Right forelimb (tissue), 1 donor: ENCODE data around the gene PARD3.

Experiments
- DNase-seq: peaks from one replicate; pipeline ENCODE4 v3.0.0-alpha.2; 2018

PARD3 gene

GRCh38 chr10:34570887-34571286 is 244.2 kb downstream of the PARD3 start:
- no peak for DNase-seq

GRCh38 chr10:34567659-34568253 is 247.3 kb downstream of the PARD3 start:
- no peak for DNase-seq

- DNase-seq: no peak
Observed at GRCh38 chr10:34565934-34566333, 249.2 kb downstream of the PARD3 start.

GRCh38 chr10:34558093-34558583 is 257.0 kb downstream of the PARD3 start:
- DNase-seq: no peak

GRCh38 chr10:34557173-34557572 is 257.9 kb downstream of the PARD3 start:
- no peak for DNase-seq

- DNase-seq: no peak
Observed at GRCh38 chr10:34555653-34556052, 259.4 kb downstream of the PARD3 start.

GRCh38 chr10:34553747-34554146 is 261.3 kb downstream of the PARD3 start:
- DNase-seq: no peak

- DNase-seq: no peak
Observed at GRCh38 chr10:34551295-34551694, 263.8 kb downstream of the PARD3 start.

- no peak for DNase-seq
Observed at GRCh38 chr10:34549953-34550352, 265.1 kb downstream of the PARD3 start.

GRCh38 chr10:34549001-34549400 is 266.1 kb downstream of the PARD3 start:
- no peak for DNase-seq

GRCh38 chr10:34548466-34548865 is 266.6 kb downstream of the PARD3 start:
- no peak for DNase-seq

- DNase-seq: no peak
Observed at GRCh38 chr10:34547695-34548094, 267.4 kb downstream of the PARD3 start.

- no peak for DNase-seq
Observed at GRCh38 chr10:34547291-34547690, 267.8 kb downstream of the PARD3 start.

GRCh38 chr10:34544400-34544799 is 270.7 kb downstream of the PARD3 start:
- no peak for DNase-seq

GRCh38 chr10:34543716-34544115 is 271.4 kb downstream of the PARD3 start:
- DNase-seq: no peak

- no peak for DNase-seq
Observed at GRCh38 chr10:34540492-34540891, 274.6 kb downstream of the PARD3 start.

- DNase-seq: no peak
Observed at GRCh38 chr10:34539533-34540315, 275.4 kb downstream of the PARD3 start.

- no peak for DNase-seq
Observed at GRCh38 chr10:34538281-34538829, 276.7 kb downstream of the PARD3 start.

- no peak for DNase-seq
Observed at GRCh38 chr10:34537629-34538231, 277.4 kb downstream of the PARD3 start.

- DNase-seq: no peak
Observed at GRCh38 chr10:34535872-34536271, 279.2 kb downstream of the PARD3 start.

GRCh38 chr10:34530778-34531177 is 284.3 kb downstream of the PARD3 start:
- no peak for DNase-seq

GRCh38 chr10:34528320-34528719 is 286.8 kb downstream of the PARD3 start:
- no peak for DNase-seq
